Left ventricle myocardium inferior (tissue), 1 donor: ENCODE results near the gene DLG2. TPM values are rescaled to one million over a fixed set of nuclear protein-coding genes. Genes with fewer than 3 reads are reported as not detected.

Experiments
- DNase-seq: peaks from one replicate; pipeline ENCODE4 v3.0.0-alpha.2; 2020
- H3K27ac ChIP-seq: fragments of 200-600 bp; replicated peaks from 2 replicates; pipeline ENCODE4 v1.8.0; 2021
- H3K27me3 ChIP-seq: fragments of 200-600 bp; 2 replicates; pipeline ENCODE4 v1.8.0; 2021; ENCODE audit warnings: low read depth
- H3K36me3 ChIP-seq: fragments of 200-600 bp; 2 replicates; pipeline ENCODE4 v1.8.0; 2021
- H3K4me1 ChIP-seq: fragments of 200-600 bp; 2 replicates; pipeline ENCODE4 v1.8.0; 2021
- H3K4me3 ChIP-seq: fragments of 200-600 bp; 2 replicates; pipeline ENCODE4 v1.8.0; 2021; ENCODE audit warnings: mild to moderate bottlenecking, moderate library complexity
- H3K9me3 ChIP-seq: fragments of 200-600 bp; replicated peaks from 2 replicates; pipeline ENCODE4 v1.8.0; 2021
- CTCF ChIP-seq: fragments of 200-600 bp; IDR thresholded peaks from 2 replicates; pipeline ENCODE4 v1.8.0; 2021; ENCODE audit warnings: antibody characterized with exemption, mild to moderate bottlenecking, borderline replicate concordance
- intact Hi-C: fragments of 100-400 bp; cut with micrococcal nuclease; formaldehyde crosslinking; loops from one replicate; pipeline ENCODE4 v1.11.0; 2022
- total RNA-seq: library from RNA; stranded (reverse); fragmentation: NEBNext Ultra II Directional; extraction: Animal tissue kit (Norgen Biotek cat#: 25700); gene quantifications from one replicate; pipeline ENCODE4 v1.2.1, GENCODE V29; 2021
- donor health status: DM: no; HTN: yes; CAD: no; lungs with severe emphysema.

Gene DLG2
- total RNA-seq, 1 donor from 2014 or later, result 6.5 TPM

- Histone ChIP-seq H3K27me3 (no peaks in the 10 kb centered on the region), H3K36me3 (no peaks in the 10 kb centered on the region), H3K4me3 (no peak overlapping the region), H3K4me1 (peaks cover 6% of the 10 kb centered on the region), H3K9me3 (no peaks in the 10 kb centered on the region), H3K27ac (no peak overlapping the region)
- no peak for DNase-seq
- intact Hi-C loops, result no loop called here
- TF ChIP-seq CTCF, result no peak
Observed at GRCh38 chr11:85301895-85302678, 325.1 kb downstream of the DLG2 start.

DNA sequence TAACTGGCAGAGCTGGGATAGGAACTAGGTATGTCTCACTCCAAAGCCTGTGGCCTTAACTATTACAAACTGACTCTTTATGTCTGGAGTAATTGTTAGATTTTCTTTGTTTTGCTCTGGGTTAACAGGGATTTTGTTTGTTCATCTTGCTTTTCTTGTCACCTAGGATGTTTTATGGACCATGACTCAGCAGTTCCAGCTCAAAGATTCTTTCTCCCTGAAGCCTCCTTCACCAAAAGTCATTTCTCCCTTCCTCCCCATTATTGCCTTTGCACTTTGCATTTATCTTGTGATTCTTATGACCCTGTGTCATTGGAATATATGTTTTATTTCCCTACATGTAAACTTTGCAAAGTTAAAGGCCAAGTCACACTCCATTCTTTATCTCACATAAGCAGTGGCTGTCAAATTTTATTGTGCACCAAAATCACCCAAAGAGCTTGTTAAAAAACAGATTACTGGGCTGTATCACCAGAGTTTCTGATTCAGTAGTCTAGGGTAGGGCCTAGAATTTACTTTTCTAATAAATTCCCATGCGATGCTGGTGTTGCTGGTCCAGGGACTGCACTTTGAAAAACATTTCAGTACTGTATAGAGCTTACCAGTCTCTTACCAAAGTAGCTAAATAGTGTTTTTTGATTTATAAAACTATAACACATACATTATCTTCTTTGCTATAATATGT is 327.7 kb downstream of the DLG2 start:
- intact Hi-C loops, result no loop called here
- TF ChIP-seq CTCF, result no peak
- Histone ChIP-seq H3K36me3 (no peaks in the 10 kb centered on the region), H3K4me1 (peaks cover 6% of the 10 kb centered on the region), H3K27me3 (no peaks in the 10 kb centered on the region), H3K27ac (no peak overlapping the region), H3K4me3 (no peak overlapping the region), H3K9me3 (no peaks in the 10 kb centered on the region)
- DNase-seq, result no peak

DNA sequence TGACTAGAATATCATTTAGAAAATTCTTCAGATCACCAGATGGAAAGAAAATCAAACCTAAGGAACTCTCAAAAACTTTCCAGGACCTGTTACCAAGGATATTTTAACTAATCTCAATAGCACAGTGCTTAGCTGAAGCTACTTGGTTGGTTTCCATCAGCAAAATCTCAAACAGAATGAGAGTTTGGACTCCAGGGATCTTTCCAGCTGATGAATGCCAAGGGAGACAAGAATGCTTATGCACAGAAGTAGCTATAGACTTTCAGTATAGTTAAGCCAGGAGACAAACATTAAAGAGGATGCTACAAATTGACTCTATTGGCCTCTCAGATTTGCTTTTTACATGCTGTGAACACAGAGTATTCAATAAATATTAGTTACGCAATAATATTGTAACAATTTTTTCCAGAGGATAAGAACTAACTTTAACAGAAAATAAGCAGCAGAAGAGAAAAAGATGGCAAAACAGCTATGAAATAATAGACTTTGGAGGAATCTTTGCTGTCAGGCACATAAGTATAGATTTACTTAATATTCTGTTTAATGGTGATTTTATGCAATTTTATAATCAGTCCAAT is 331.4 kb downstream of the DLG2 start:
- no peak for DNase-seq
- no peak for TF ChIP-seq CTCF
- Histone ChIP-seq H3K36me3 (no peaks in the 10 kb centered on the region), H3K4me3 (no peak overlapping the region), H3K27me3 (no peaks in the 10 kb centered on the region), H3K9me3 (no peaks in the 10 kb centered on the region), H3K4me1 (no peaks in the 10 kb centered on the region), H3K27ac (no peak overlapping the region)
- intact Hi-C loops, result no loop called here

DNA sequence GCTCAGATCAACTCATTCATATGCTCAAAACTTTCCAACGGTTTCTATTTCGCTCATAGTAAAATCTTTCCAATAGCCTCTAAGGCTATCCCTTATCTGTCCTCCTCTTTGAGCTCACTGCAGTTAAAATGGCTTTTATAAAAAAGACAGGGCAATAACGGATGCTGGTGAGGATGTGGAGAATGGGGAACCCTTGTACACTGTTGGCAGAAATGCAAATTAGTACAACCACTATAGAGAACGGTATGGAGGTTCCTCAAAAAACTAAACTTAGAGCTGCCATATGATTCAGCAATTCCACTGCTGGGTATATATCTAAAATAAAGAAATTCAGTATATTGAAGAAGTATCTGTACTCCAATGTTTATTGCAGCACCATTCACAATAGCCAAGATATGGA is 345.6 kb downstream of the DLG2 start:
- intact Hi-C loops, result no loop called here
- Histone ChIP-seq H3K4me3 (no peak overlapping the region), H3K9me3 (no peaks in the 10 kb centered on the region), H3K36me3 (no peaks in the 10 kb centered on the region), H3K27me3 (no peaks in the 10 kb centered on the region), H3K4me1 (no peaks in the 10 kb centered on the region), H3K27ac (no peak overlapping the region)
- no peak for DNase-seq
- no peak for TF ChIP-seq CTCF

- H3K27me3 ChIP-seq, result no peaks in the 10 kb centered on the region
- TF ChIP-seq CTCF, result no peak
Observed at GRCh38 chr11:85279267-85279666, 347.9 kb downstream of the DLG2 start.

More at GRCh38 chr11:85279267-85279666, 347.9 kb downstream of the DLG2 start:
- Histone ChIP-seq H3K9me3 (no peaks in the 10 kb centered on the region), H3K27ac (no peak overlapping the region), H3K36me3 (no peaks in the 10 kb centered on the region), H3K4me1 (no peaks in the 10 kb centered on the region), H3K4me3 (no peak overlapping the region)
- DNase-seq, result no peak
- intact Hi-C loops, result no loop called here
